Amygdala (tissue), 56 donors: ENCODE data around the gene ADAM12.

Source experiments
- DNase-seq, 56 donors: peaks; one replicate each; lab custom pipeline; 2025; lab: John Stamatoyannopoulos, UW

ADAM12 gene

GRCh38 chr10:126218778-126219649 is 169.3 kb downstream of the ADAM12 start:
- no peak for DNase-seq

GRCh38 chr10:126218174-126218573 is 170.1 kb downstream of the ADAM12 start:
- no peak for DNase-seq

- DNase-seq: no peak
Observed at GRCh38 chr10:126216632-126216961, 171.7 kb downstream of the ADAM12 start.

- no peak for DNase-seq
Observed at GRCh38 chr10:126215746-126216631, 172.3 kb downstream of the ADAM12 start.

GRCh38 chr10:126214679-126215078 is 173.6 kb downstream of the ADAM12 start:
- DNase-seq: no peak

- no peak for DNase-seq
Observed at GRCh38 chr10:126214021-126214420, 174.3 kb downstream of the ADAM12 start.

- DNase-seq: no peak
Observed at GRCh38 chr10:126212738-126213137, 175.5 kb downstream of the ADAM12 start.

- DNase-seq: no peak
Observed at GRCh38 chr10:126210051-126210651, 178.1 kb downstream of the ADAM12 start.

GRCh38 chr10:126209451-126209850 is 178.8 kb downstream of the ADAM12 start:
- no peak for DNase-seq

GRCh38 chr10:126208726-126209302 is 179.5 kb downstream of the ADAM12 start:
- DNase-seq: no peak

GRCh38 chr10:126207851-126208250 is 180.4 kb downstream of the ADAM12 start:
- no peak for DNase-seq

GRCh38 chr10:126207313-126207771 is 180.9 kb downstream of the ADAM12 start:
- DNase-seq: no peak

- no peak for DNase-seq
Observed at GRCh38 chr10:126205486-126206205, 182.6 kb downstream of the ADAM12 start.

GRCh38 chr10:126204320-126204719 is 184.0 kb downstream of the ADAM12 start:
- DNase-seq: no peak

GRCh38 chr10:126203746-126204145 is 184.5 kb downstream of the ADAM12 start:
- DNase-seq: no peak

- DNase-seq: no peak
Observed at GRCh38 chr10:126201603-126202002, 186.7 kb downstream of the ADAM12 start.

- DNase-seq: no peak
Observed at GRCh38 chr10:126199221-126199998, 188.9 kb downstream of the ADAM12 start.

- DNase-seq: no peak
Observed at GRCh38 chr10:126198681-126199080, 189.6 kb downstream of the ADAM12 start.

GRCh38 chr10:126197036-126197543 is 191.2 kb downstream of the ADAM12 start:
- DNase-seq: no peak
